Panc1 (cell line): ENCODE measurements around the gene ZSCAN21. TPM values are rescaled to one million over a fixed set of nuclear protein-coding genes. Genes with fewer than 3 reads are reported as not detected.

Source experiments
- ATAC-seq: fragments of 200-7000 bp; cut with Tn5 transposase; 2 replicates; pipeline ENCODE4 v1.9.1; 2020; ENCODE audit warnings: mild to moderate bottlenecking, moderate library complexity
- BruUV-seq: library from RNA; stranded (reverse); fragments of 400-500 nt; replicated peaks from 2 replicates; lab custom pipeline; 2021; lab: Mats Ljungman, UMichigan
- CTCF ChIA-PET: fragments of 300-600 bp; sonication (Branson Sonifier 250); formaldehyde crosslinking; loops from one replicate; lab custom pipeline; 2022; ENCODE audit warnings: antibody characterized with exemption; lab: Charles Lee
- POLR2A ChIA-PET: fragments of 300-600 bp; sonication (Branson Sonifier 250); formaldehyde crosslinking; loops from one replicate; lab custom pipeline; 2022; ENCODE audit warnings: antibody characterized with exemption; lab: Charles Lee
- DNase-seq: peaks from one replicate; pipeline ENCODE4 v3.0.0-alpha.2; 2010; ENCODE audit warnings: low read depth, low spot score
- H3K27ac ChIP-seq: 2 replicates; pipeline ENCODE4 v1.5.1; 2011; ENCODE audit warnings: mild to moderate bottlenecking, low read length, inconsistent platforms
- H3K27me3 ChIP-seq: fragments of 200-500 bp; sonication (Bioruptor generic); 2 replicates; pipeline ENCODE4 v1.6.0; 2014; ENCODE audit warnings: low read length, inconsistent platforms; ENCODE audit not compliant: control insufficient read depth, insufficient read depth
- H3K36me3 ChIP-seq: fragments of 200-500 bp; sonication (Bioruptor generic); 2 replicates; pipeline ENCODE4 v1.5.1; 2014; ENCODE audit warnings: inconsistent platforms, mild to moderate bottlenecking, low read length, moderate library complexity; ENCODE audit not compliant: control insufficient read depth, insufficient read depth
- H3K4me1 ChIP-seq: 2 replicates; pipeline ENCODE4 v1.5.1; 2011; ENCODE audit warnings: inconsistent platforms, mild to moderate bottlenecking, low read length, moderate library complexity; ENCODE audit not compliant: control insufficient read depth, insufficient read depth
- H3K4me3 ChIP-seq, 2 experiments: 2 replicates each; pipeline ENCODE4 v1.5.1; 2011 to 2012; ENCODE audit warnings: low read depth in 2 of 2, low read length in 2 of 2, mild to moderate bottlenecking in 2 of 2, inconsistent platforms in 1 of 2, moderate library complexity in 1 of 2
- H3K9me3 ChIP-seq: fragments of 200-500 bp; sonication (Bioruptor generic); 2 replicates; pipeline ENCODE4 v1.5.1; 2014; ENCODE audit warnings: low read depth, mild to moderate bottlenecking, inconsistent platforms, low read length, moderate library complexity; ENCODE audit not compliant: control insufficient read depth, insufficient read depth
- POLR2AphosphoS5 ChIP-seq: IDR thresholded peaks from 2 replicates; pipeline ENCODE4 v1.6.1; 2012; ENCODE audit warnings: mild to moderate bottlenecking, low read depth, low read length, moderate library complexity
- SIN3A ChIP-seq: IDR thresholded peaks from 2 replicates; pipeline ENCODE4 v1.6.1; 2012; ENCODE audit warnings: low read depth, mild to moderate bottlenecking, low read length, moderate library complexity, borderline replicate concordance; ENCODE audit not compliant: insufficient read depth
- TCF7L2 ChIP-seq: IDR thresholded peaks from 2 replicates; pipeline ENCODE4 v1.6.1; 2011; ENCODE audit warnings: mild to moderate bottlenecking, low read depth, low read length, inconsistent platforms
- in situ Hi-C: cut with HindIII; loops from 2 replicates; pipeline ENCODE4 v1.10.0; 2016; ENCODE audit warnings: low sequenced_read_pairs, low pct_unique_long_range_greater_than_20kb
- intact Hi-C: fragments of 100-400 bp; cut with micrococcal nuclease; formaldehyde crosslinking; loops from one replicate; pipeline ENCODE4 v1.10.0; 2022; ENCODE audit not compliant: unreplicated experiment
- total RNA-seq: library from RNA; stranded (reverse); gene quantifications from one replicate; pipeline ENCODE4 v1.2.1, GENCODE V29; 2021; ENCODE audit not compliant: unreplicated experiment
- TF ChIP-seq, protein P1 (sequence below), 2 experiments: IDR thresholded peaks; 2 replicates each; pipeline ENCODE4 v1.6.1; 2011 to 2012; ENCODE audit warnings: low read depth in 2 of 2, control low read depth in 1 of 2, low read length in 1 of 2, mild to moderate bottlenecking in 1 of 2, moderate library complexity in 1 of 2; ENCODE audit not compliant: insufficient read depth in 1 of 2
- TF ChIP-seq, protein P2 (sequence below): fragments of 450-650 bp; IDR thresholded peaks from 2 replicates; pipeline ENCODE4 v1.5.1; 2017; ENCODE audit warnings: mild to moderate bottlenecking

The ZSCAN21 gene
- total RNA-seq, 1 experiment from 2014 or later: 13.4 TPM

DNA sequence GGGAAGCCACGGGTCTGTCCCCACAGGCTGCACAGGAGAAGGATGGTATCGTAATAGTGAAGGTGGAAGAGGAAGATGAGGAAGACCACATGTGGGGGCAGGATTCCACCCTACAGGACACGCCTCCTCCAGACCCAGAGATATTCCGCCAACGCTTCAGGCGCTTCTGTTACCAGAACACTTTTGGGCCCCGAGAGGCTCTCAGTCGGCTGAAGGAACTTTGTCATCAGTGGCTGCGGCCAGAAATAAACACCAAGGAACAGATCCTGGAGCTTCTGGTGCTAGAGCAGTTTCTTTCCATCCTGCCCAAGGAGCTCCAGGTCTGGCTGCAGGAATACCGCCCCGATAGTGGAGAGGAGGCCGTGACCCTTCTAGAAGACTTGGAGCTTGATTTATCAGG, 26.0 kb upstream of the ZSCAN21 start:
- no TSS peak for BruUV-seq

DNA sequence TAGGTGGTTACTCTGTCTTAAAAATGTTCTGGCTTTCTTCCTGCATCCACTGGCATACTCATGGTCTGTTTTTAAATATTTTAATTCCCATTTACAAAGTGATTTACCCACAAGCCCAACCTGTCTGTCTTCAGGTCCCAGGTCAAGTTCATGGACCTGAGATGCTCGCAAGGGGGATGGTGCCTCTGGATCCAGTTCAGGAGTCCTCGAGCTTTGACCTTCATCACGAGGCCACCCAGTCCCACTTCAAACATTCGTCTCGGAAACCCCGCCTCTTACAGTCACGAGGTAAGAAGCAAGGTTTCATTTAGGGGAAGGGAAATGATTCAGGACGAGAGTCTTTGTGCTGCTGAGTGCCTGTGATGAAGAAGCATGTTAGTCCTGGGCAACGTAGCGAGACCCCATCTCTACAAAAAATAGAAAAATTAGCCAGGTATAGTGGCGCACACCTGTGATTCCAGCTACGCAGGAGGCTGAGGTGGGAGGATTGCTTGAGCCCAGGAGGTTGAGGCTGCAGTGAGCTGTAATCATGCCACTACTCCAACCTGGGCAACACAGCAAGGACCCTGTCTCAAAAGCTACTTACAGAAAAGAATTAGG, 25.5 kb upstream of the ZSCAN21 start:
- POLR2A ChIA-PET: interaction anchor here (0.6 kb wide), 2 partner anchors 9 to 14 kb away, joined by 3 to 5 read pairs; no protein-coding TSS in a partner anchor
- Histone ChIP-seq H3K4me3 (no peak overlapping the region), H3K4me1 (no peaks in the 10 kb centered on the region), H3K9me3 (no peaks in the 10 kb centered on the region), H3K27me3 (no peaks in the 10 kb centered on the region), H3K36me3 (peaks cover 10% of the 10 kb centered on the region), H3K27ac (no peak overlapping the region)
- DNase-seq (no peak), ATAC-seq (no peak)
- no TSS peak for BruUV-seq
- in situ Hi-C loops: no loop called here
- CTCF ChIA-PET: no interaction called here
- TF ChIP-seq SIN3A: no peak
- TF ChIP-seq POLR2AphosphoS5: no peak
- TF ChIP-seq TCF7L2: no peak
- TF ChIP-seq, protein P1, sequence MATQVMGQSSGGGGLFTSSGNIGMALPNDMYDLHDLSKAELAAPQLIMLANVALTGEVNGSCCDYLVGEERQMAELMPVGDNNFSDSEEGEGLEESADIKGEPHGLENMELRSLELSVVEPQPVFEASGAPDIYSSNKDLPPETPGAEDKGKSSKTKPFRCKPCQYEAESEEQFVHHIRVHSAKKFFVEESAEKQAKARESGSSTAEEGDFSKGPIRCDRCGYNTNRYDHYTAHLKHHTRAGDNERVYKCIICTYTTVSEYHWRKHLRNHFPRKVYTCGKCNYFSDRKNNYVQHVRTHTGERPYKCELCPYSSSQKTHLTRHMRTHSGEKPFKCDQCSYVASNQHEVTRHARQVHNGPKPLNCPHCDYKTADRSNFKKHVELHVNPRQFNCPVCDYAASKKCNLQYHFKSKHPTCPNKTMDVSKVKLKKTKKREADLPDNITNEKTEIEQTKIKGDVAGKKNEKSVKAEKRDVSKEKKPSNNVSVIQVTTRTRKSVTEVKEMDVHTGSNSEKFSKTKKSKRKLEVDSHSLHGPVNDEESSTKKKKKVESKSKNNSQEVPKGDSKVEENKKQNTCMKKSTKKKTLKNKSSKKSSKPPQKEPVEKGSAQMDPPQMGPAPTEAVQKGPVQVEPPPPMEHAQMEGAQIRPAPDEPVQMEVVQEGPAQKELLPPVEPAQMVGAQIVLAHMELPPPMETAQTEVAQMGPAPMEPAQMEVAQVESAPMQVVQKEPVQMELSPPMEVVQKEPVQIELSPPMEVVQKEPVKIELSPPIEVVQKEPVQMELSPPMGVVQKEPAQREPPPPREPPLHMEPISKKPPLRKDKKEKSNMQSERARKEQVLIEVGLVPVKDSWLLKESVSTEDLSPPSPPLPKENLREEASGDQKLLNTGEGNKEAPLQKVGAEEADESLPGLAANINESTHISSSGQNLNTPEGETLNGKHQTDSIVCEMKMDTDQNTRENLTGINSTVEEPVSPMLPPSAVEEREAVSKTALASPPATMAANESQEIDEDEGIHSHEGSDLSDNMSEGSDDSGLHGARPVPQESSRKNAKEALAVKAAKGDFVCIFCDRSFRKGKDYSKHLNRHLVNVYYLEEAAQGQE (IDR thresholded peaks at IDR 0.05; ENCODE audit: insufficient read depth in 1 of 2, low read depth in 2 of 2, low read length in 1 of 2): no peak
- TF ChIP-seq, protein P2, sequence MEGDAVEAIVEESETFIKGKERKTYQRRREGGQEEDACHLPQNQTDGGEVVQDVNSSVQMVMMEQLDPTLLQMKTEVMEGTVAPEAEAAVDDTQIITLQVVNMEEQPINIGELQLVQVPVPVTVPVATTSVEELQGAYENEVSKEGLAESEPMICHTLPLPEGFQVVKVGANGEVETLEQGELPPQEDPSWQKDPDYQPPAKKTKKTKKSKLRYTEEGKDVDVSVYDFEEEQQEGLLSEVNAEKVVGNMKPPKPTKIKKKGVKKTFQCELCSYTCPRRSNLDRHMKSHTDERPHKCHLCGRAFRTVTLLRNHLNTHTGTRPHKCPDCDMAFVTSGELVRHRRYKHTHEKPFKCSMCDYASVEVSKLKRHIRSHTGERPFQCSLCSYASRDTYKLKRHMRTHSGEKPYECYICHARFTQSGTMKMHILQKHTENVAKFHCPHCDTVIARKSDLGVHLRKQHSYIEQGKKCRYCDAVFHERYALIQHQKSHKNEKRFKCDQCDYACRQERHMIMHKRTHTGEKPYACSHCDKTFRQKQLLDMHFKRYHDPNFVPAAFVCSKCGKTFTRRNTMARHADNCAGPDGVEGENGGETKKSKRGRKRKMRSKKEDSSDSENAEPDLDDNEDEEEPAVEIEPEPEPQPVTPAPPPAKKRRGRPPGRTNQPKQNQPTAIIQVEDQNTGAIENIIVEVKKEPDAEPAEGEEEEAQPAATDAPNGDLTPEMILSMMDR: no peak
- intact Hi-C loops: no loop called here

More for the DNA sequence above, 26.0 kb upstream of the ZSCAN21 start:
- CTCF ChIA-PET: no interaction called here
- Histone ChIP-seq H3K4me3 (no peak overlapping the region), H3K4me1 (no peaks in the 10 kb centered on the region), H3K27ac (no peak overlapping the region), H3K9me3 (no peaks in the 10 kb centered on the region), H3K27me3 (no peaks in the 10 kb centered on the region), H3K36me3 (peaks cover 10% of the 10 kb centered on the region)
- in situ Hi-C loops: no loop called here
- intact Hi-C loops: no loop called here
- no peak for TF ChIP-seq TCF7L2
- TF ChIP-seq, protein P1 (IDR thresholded peaks at IDR 0.05; ENCODE audit: insufficient read depth in 1 of 2, low read depth in 2 of 2, low read length in 1 of 2): no peak
- TF ChIP-seq, protein P2: no peak
- no peak for TF ChIP-seq POLR2AphosphoS5
- no peak for TF ChIP-seq SIN3A
- POLR2A ChIA-PET: interaction anchor here (0.5 to 0.6 kb wide), 2 partner anchors 9 to 363 kb away, joined by 3 to 7 read pairs; no protein-coding TSS in a partner anchor
- ATAC-seq: no peak
- DNase-seq: no peak
